Type B pancreatic cell (in vitro differentiated cells): ENCODE measurements around the gene DPH7. TPM values are rescaled to one million over a fixed set of nuclear protein-coding genes. Genes with fewer than 3 reads are reported as not detected.
"Not testable (repeated sequence)": the region's sequence is repeated elsewhere in the genome, so short reads cannot be mapped to it uniquely, and the experiment has no call there.

ENCODE experiments used
- DNase-seq: peaks from one replicate; pipeline ENCODE4 v3.0.0; 2021; ENCODE audit warnings: mixed read lengths; ENCODE audit not compliant: unreplicated experiment; ENCODE audit errors: extremely low spot score
- H3K27ac Mint-ChIP-seq: 2 replicates; pipeline ENCODE4 v1.8.0; 2021; ENCODE audit warnings: mild to moderate bottlenecking, mixed read lengths
- H3K27me3 Mint-ChIP-seq: 2 replicates; pipeline ENCODE4 v1.8.0; 2021; ENCODE audit warnings: mixed read lengths
- H3K36me3 Mint-ChIP-seq: 2 replicates; pipeline ENCODE4 v1.8.0; 2021; ENCODE audit warnings: mixed read lengths
- H3K4me1 Mint-ChIP-seq: one replicate; pipeline ENCODE4 v1.8.0; 2021; ENCODE audit warnings: mixed read lengths; ENCODE audit not compliant: unreplicated experiment
- H3K4me3 Mint-ChIP-seq: 2 replicates; pipeline ENCODE4 v1.8.0; 2021; ENCODE audit warnings: mild to moderate bottlenecking, mixed read lengths
- H3K9me3 Mint-ChIP-seq: 2 replicates; pipeline ENCODE4 v1.8.0; 2021; ENCODE audit warnings: mixed read lengths
- total RNA-seq: library from RNA; stranded (reverse); gene quantifications from 2 replicates; pipeline ENCODE4 v1.2.1, GENCODE V29; 2021; ENCODE audit warnings: low replicate concordance
- TF ChIP-seq, protein P1 (sequence below): fragments of 200-600 bp; sonication (generic); conservative IDR thresholded peaks from 2 replicates; pipeline ENCODE4 v1.5.0; 2021; ENCODE audit warnings: antibody characterized with exemption, mild to moderate bottlenecking

DPH7 gene
- total RNA-seq, 1 donor from 2014 or later: 45.8 TPM

- peak within 1 kb of the TSS; percentile 91 for H3K4me3 Mint-ChIP-seq
- H3K27ac Mint-ChIP-seq: peak within 1 kb of the TSS; percentile 86
- H3K9me3 Mint-ChIP-seq: no peaks in the 10 kb centered on the region
- peak; percentile 95 for DNase-seq
- H3K4me1 Mint-ChIP-seq: peaks cover 22% of the 10 kb centered on the region
- TF ChIP-seq, protein P1, sequence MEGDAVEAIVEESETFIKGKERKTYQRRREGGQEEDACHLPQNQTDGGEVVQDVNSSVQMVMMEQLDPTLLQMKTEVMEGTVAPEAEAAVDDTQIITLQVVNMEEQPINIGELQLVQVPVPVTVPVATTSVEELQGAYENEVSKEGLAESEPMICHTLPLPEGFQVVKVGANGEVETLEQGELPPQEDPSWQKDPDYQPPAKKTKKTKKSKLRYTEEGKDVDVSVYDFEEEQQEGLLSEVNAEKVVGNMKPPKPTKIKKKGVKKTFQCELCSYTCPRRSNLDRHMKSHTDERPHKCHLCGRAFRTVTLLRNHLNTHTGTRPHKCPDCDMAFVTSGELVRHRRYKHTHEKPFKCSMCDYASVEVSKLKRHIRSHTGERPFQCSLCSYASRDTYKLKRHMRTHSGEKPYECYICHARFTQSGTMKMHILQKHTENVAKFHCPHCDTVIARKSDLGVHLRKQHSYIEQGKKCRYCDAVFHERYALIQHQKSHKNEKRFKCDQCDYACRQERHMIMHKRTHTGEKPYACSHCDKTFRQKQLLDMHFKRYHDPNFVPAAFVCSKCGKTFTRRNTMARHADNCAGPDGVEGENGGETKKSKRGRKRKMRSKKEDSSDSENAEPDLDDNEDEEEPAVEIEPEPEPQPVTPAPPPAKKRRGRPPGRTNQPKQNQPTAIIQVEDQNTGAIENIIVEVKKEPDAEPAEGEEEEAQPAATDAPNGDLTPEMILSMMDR: peak; percentile 80
- H3K27me3 Mint-ChIP-seq: no peaks in the 10 kb centered on the region
- peaks cover 9% of the 10 kb centered on the region for H3K36me3 Mint-ChIP-seq
These were observed 27.3 kb downstream of the DPH7 start, which contains the start of gene MRPL41 for GRCh38 chr9:137551264-137552021. TSS of gene MRPL41 (plus strand) at chr9:137551879. CDS start at chr9:137552082, 203 bp downstream.

GRCh38 chr9:137550958-137551263, 27.8 kb downstream of the DPH7 start:
- not testable (repeated sequence) for H3K9me3 Mint-ChIP-seq, DNase-seq, H3K27ac Mint-ChIP-seq, H3K36me3 Mint-ChIP-seq, H3K27me3 Mint-ChIP-seq
- Mint-ChIP-seq H3K4me3 (peak overlapping the region; percentile 55), H3K4me1 (peaks cover 18% of the 10 kb centered on the region)

DNA sequence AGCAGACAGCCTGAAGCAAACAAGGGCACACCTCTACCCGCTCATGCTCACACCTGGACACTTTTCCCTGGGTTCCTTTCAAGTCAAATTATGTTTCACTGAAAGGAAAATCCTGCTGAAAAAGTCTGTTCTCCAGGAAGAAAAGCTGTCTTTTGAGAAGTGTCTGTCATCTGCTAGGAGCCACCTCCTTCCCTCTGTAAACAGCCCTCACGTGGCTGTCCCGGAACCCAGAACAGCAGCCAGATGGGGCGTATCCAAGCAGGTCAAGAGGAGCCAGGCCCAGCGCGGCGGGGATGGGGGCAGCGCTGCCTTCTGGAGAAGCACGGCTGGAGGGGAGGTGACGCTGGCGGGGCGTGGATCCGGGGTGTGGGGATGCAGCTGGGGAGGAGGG, 28.5 kb downstream of the DPH7 start, which contains the start of gene PNPLA7:
PNPLA7 (minus strand) TSS at position 172 of the 391 bp plus-strand sequence. CDS start 205 bp downstream, outside the sequence.
- Mint-ChIP-seq H3K9me3 (peaks cover 6% of the 10 kb centered on the region), H3K4me3 (peak within 1 kb of the TSS; percentile 95), H3K36me3 (peaks cover 1% of the 10 kb centered on the region), H3K4me1 (peaks cover 14% of the 10 kb centered on the region), H3K27ac (peak within 1 kb of the TSS; percentile 94), H3K27me3 (no peaks in the 10 kb centered on the region)
- peak; percentile 81 for DNase-seq
- TF ChIP-seq, protein P1: no peak

DNA sequence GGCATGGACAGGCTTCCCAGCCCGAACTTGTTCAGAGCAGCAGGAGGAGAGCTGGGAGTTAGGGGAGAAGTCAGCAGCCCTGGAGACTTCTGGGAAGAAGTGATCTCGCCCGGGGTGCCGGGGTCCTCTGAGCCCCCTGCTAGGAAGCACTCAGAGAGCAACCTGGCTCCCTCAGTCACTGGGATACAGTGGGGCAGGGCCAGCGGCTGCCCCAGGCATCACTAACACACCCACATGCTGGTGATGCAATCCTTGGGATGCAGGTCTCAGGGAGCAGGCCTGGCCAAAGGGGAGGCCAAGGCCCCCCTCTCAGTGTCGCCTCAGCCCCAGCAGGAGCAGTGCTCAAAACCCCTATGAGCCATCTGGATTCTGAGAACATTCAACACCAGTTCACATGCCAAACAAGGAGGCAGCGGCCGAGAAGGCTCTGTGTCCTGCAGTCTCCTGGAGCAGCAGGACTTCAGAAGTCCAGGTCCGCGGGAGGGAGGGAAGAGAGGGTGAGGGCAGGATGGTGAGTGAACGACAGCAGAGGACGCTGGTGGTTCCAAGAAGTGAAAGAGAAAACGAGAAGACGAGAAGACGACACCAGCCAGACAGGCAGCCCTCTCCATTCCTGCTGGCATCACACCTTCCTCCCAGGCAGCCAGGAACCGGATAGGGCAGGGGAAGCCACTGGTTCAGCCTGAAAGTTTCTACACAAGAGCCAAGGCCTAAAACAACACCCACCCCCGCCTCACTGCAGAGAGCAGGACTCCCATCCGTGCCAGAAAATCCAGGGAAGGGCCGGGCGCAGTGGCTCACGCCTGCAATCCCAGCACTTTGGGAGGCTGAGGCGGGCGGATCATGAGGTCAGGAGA, 30.8 kb downstream of the DPH7 start:
- H3K27ac Mint-ChIP-seq: peak overlapping the region; percentile 63

GRCh38 chr9:137545123-137545522, 33.6 kb downstream of the DPH7 start:
- no peak overlapping the region for H3K27ac Mint-ChIP-seq
- TF ChIP-seq, protein P1: no peak
- no peaks in the 10 kb centered on the region for H3K36me3 Mint-ChIP-seq
- no peak for DNase-seq
- H3K4me1 Mint-ChIP-seq: peaks cover 8% of the 10 kb centered on the region
- H3K9me3 Mint-ChIP-seq: peaks cover 6% of the 10 kb centered on the region
- no peak overlapping the region for H3K4me3 Mint-ChIP-seq
- H3K27me3 Mint-ChIP-seq: no peaks in the 10 kb centered on the region

More for the DNA sequence above, 30.8 kb downstream of the DPH7 start:
- H3K4me3 Mint-ChIP-seq: peak overlapping the region; percentile 74
- TF ChIP-seq, protein P1: no peak
- DNase-seq: no peak
- peaks cover 6% of the 10 kb centered on the region for H3K9me3 Mint-ChIP-seq
- H3K27me3 Mint-ChIP-seq: no peaks in the 10 kb centered on the region
- H3K36me3 Mint-ChIP-seq: no peaks in the 10 kb centered on the region
- H3K4me1 Mint-ChIP-seq: peaks cover 14% of the 10 kb centered on the region
